Activated CD4-positive, alpha-beta T cell treated with anti-CD3 and anti-CD28 coated beads, Interleukin-2, amount 50 U/mL, for 16 hours (primary cell): ENCODE measurements around the gene MCRS1.

Experiments
- DNase-seq: peaks from one replicate; pipeline ENCODE4 v3.0.0-alpha.2; 2020

Gene MCRS1

GRCh38 chr12:49580572-49581535 lies 12.9 kb upstream of the MCRS1 start:
- peak; percentile 66 for DNase-seq

DNA sequence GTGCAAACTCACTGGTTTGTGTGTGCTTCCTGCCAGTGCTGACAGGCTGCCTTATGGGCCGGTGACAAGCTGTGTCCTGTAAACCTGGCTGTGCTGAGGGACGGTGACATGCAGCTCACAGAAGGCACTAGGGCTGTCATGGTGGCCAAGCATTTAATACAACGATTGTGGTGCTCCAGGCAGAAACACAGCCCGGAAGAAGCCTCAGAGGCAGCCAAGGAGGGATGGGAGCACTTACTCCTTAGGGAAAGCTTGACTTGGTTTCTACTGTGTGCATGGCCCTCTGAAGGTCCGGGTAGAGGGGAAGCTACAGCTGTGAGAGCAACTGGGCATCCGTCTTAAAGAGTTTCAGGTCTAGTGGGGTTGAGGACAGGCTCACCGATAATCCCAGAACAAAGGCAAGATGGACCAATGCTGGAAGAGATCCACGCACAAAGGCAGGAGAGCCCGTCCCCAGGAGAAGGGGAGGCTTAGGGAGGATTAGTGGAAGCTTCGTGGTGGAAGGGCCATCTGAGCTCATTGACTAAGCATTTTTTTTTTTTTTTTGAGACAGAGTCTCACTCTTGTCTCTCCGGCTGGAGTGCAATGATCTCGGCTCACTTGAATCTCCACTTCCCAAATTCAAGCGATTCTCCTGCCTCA lies 10.7 kb upstream of the MCRS1 start:
- DNase-seq = no peak

- DNase-seq = no peak
These were observed 9.8 kb upstream of the MCRS1 start for GRCh38 chr12:49577589-49578315.

DNA sequence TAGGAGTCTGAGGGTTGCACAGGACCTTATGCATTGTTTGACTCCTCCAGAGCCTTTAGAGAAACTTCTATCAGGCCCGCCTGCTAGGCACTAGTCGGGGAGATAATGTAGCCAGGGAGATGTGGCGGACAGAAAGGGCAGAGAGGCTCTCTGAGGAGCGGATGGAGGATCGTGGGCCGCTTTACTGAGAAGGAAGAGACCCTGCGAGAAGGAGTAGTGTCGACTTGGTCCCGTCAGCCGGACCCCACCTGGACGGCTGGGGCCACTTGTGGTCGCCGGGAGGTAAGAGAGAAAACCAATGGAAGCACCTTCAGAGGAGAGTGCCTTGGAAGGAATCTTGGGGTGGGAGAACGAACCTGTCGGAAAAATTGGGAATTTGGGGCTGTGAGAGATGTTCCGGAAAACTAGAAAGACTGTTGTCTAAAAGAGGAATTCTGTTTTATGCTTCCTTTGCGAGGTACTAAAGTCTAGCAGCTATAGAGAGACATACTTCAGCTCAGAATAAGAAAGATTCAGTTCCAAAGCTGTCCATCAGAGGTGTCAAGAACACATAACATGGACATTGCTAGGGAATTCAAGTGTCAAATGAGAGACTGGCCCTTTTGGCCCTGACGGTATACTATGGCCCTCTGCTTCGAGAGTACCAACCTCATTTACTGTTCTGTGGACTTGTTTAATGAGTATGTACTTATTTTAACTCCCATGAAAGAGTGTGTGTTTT lies 660 bp upstream of the MCRS1 start:
- DNase-seq = no peak

DNA sequence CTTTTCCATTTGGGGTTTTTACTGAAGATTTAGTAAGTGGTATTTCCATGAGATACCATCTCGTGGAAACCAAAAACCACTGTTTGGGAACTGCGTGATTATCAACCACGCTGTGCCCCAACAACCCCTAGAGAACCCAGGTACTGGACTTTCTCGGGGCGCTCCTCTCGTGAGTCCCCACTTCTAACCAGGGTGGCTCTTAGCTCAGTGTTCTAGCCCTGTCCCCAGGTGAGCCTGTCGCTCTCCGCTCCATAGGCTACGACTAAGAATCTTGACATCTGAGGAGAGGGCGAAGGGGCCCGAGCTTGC lies 686 bp downstream of the MCRS1 start:
- no peak for DNase-seq

- no peak for DNase-seq
These were observed 1.6 kb downstream of the MCRS1 start for GRCh38 chr12:49566361-49566760.

- DNase-seq = no peak
These were observed 2.3 kb downstream of the MCRS1 start for GRCh38 chr12:49565406-49566265.

DNA sequence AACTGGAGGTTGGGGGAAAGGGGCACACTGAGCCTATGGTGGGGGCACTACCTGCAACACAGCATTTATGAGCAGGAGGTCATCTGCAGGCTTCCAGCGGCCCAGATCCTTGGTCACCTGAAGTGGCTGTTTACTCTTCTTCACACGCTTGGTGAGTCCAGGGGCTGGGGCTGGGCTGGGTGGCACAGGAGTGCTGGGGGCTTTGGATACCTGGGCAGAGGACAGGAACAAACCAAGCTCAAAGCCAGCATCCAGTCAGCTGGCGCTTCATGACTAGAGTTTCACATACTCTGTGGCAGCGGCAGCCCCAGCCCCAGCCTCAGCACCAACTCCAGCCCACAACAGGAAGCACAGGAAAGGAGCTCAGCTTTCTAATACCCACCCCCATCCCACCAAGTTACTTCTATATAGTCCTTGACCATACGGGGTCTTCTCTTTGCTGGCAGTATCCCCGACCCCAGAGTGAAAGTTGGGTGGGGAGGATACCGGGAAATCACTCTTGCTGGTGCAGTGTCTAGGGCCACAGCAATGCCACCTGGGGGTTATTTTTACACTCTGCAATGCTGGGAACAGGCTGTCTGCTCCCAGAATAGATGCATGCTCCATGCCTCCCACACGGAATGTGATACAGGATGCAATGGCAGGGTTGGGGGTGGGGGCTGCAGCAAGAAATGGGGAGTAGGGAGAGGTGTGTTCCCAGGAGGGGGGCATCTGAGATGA lies 3.1 kb downstream of the MCRS1 start:
- no peak for DNase-seq

GRCh38 chr12:49563951-49564685 lies 3.8 kb downstream of the MCRS1 start:
- DNase-seq = no peak

DNA sequence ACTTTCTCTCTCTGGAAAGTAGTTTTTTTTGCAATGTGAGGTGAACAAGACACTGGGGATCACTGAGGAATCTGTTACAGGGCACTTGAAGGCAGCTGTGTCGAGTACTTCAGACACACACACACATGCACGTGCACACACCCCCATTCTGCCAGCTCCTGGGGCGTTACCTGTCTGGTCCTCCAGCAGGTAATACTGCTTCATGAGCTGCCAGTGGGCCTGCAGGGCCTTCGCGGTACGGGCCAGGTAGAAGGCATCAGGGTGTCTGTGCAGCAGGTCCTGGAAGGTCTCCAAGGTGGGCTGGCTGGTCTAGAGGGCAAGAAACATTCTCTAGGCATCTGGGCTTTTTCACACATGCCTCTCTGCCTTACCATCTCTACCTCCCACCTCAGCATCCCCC lies 5.1 kb downstream of the MCRS1 start:
- no peak for DNase-seq

DNA sequence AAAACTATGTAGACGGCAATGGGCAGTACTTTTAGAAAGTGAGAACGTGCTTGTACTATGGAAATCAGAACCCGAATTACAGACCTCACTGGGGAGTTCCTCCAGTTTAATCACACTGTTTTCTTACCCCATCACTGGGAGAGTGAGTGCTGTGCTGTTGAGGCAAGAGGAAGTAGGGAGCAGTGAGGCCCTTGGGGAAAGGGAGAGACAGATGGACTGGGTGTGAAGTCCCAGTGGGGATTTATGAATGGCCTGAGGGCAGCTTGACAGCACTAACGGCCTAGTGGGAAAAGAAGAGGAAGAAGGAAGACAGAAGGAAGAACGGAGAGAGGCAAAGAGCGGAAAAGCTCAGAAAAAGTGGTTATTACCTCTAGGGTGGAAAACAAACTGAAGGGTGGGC lies 5.7 kb downstream of the MCRS1 start:
- no peak for DNase-seq

GRCh38 chr12:49560695-49561094 lies 7.2 kb downstream of the MCRS1 start:
- no peak for DNase-seq

DNA sequence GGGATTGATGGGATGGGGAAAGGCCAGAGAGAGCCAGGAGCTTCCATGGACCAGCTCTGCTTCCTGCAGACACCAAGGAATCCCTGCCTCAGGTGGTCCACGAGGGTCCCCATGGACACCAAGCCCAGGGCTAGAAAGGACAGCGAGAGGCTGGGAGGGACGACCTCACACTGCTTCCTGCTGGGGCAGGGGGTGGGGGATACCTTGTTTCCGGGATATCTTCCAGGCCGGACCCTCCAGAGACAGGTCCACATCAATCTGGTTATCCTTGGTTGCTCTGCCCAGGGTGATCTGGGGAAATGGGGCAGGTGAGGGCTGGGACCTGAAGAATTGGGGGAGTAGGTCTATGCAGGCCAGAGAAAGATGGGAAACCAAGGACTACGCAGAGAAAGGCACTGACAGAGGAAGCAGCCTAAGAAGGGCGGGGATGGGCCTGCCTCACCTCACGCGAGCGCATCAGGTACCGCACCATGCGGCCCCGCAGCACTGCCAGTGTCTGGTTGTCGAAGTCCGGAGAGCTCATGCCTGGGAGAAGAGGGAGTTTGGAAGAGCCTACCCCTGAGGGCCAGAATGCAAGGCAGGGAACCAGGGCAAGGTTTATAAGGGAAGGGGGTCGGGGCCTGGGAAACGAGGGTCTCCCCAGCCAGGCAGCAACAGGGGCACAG lies 8.8 kb downstream of the MCRS1 start:
- DNase-seq = no peak

- no peak for DNase-seq
These were observed 9.4 kb downstream of the MCRS1 start for GRCh38 chr12:49558526-49558925.

DNA sequence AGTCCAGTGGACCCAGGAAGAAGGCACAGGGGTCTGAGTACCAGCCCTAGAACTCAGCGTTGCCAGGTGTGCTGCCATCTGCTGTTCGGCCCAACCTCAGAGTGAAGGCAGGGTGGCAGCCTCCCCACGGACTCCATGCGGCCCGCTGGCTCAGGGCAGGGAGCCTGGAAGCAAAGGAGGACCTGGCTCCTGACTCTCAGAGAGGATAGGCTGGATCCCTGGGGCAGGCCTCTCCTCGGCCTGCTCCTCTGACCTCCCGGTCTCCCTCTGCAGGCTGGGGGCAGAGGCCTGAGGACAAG lies 10.1 kb downstream of the MCRS1 start:
- DNase-seq = no peak

DNA sequence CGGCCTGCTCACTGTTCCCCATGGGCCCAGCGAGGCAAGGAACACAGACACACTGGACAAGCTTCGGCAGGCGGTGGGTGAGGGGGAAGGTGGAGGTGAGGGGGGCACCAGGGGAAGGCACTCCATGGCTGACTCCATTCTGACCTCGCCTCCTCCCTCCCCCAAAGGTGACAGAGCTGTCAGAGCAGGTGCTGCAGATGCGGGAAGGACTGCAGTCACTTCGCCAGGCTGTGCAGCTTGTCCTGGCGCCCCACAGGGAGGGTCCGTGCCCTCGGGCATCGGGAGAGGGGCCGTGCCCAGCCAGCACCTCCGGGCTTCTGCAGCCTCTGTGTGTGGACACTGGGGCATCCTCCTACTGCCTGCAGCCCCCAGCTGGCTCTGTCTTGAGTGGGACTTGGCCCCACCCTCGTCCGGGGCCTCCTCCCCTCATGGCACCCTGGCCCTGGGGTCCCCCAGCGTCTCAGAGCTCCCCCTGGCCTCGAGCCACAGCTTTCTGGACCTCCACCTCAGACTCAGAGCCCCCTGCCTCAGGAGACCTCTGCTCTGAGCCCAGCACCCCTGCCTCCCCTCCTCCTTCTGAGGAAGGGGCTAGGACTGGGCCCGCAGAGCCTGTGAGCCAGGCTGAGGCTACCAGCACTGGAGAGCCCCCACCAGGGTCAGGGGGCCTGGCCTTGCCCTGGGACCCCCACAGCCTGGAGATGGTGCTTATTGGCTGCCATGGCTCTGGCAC lies 10.6 kb downstream of the MCRS1 start:
- DNase-seq = no peak

DNA sequence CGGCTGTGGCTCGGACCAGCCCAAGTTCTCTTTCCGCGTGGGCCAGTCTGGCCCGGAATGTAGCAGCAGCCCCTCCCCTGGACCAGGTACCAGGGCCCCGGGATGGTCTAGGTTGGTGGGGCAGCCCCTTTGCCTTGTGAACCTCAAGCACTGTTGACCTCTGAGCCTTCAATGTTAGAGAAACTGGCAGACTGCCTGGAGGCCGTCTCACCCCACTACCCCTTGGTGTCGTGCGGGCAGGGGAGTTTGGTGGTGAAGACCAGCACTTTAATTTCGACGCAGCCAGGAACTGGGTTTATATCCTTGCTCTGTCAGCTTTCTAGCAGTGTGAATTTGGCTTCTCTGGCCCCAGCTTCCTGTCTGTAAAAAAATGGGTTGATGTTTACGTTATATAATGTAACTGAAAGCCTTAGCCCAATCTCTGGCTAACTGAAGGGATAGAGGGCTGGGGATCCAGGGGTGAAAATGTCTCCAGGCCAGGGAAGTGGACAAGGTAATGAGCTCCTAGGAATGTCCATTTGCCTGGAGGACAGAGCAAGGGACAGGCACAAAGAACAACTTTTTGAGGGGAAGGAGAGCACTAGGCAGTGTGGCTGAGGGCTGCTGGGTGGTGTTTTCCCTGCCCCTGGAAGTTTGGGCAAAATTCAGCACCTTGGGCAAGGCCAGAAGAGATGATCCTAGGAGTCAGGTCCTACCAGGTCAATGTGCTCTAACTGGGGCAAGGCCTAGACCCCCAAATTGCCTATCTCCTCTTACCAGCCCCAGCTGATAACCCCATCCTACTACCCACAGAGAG lies 11.4 kb downstream of the MCRS1 start:
- DNase-seq = no peak

- no peak for DNase-seq
These were observed 12.1 kb downstream of the MCRS1 start for GRCh38 chr12:49555631-49556390.
